SK-N-SH treated with all-trans-retinoic acid at 6 μM for 48 hours (cell line): ENCODE results near the gene WDFY2.

Experiments
- CREB5 ChIP-seq: fragments of 250-450 bp; sonication (Bioruptor Pico); IDR thresholded peaks from 2 replicates; pipeline ENCODE4 v1.5.1; 2020; ENCODE audit warnings: low read depth, mild to moderate bottlenecking, moderate library complexity
- CSDC2 ChIP-seq: fragments of 250-450 bp; sonication (Bioruptor Pico); IDR thresholded peaks from 2 replicates; pipeline ENCODE4 v1.5.0; 2020; ENCODE audit warnings: mild to moderate bottlenecking, moderate library complexity
- CSRNP3 ChIP-seq: fragments of 250-450 bp; sonication (Bioruptor Pico); IDR thresholded peaks from 2 replicates; pipeline ENCODE4 v1.5.1; 2021; ENCODE audit warnings: mild to moderate bottlenecking, moderate library complexity
- PATZ1 ChIP-seq: fragments of 250-450 bp; sonication (Bioruptor Pico); IDR thresholded peaks from 2 replicates; pipeline ENCODE4 v1.8.0; 2020; ENCODE audit warnings: mild to moderate bottlenecking, moderate library complexity, borderline replicate concordance
- POU6F1 ChIP-seq: fragments of 250-450 bp; sonication (Bioruptor Pico); IDR thresholded peaks from 2 replicates; pipeline ENCODE4 v1.8.0; 2021; ENCODE audit warnings: low read depth, mild to moderate bottlenecking, moderate library complexity, borderline replicate concordance
- SNAI2 ChIP-seq: fragments of 250-450 bp; sonication (Bioruptor Pico); IDR thresholded peaks from 2 replicates; pipeline ENCODE4 v1.5.0; 2020; ENCODE audit warnings: mild to moderate bottlenecking, moderate library complexity
- ZC3H10 ChIP-seq: fragments of 250-450 bp; sonication (Bioruptor Pico); IDR thresholded peaks from 2 replicates; pipeline ENCODE4 v1.5.1; 2021; ENCODE audit warnings: mild to moderate bottlenecking, moderate library complexity
- ZFP3 ChIP-seq: fragments of 250-450 bp; sonication (Bioruptor Pico); IDR thresholded peaks from 2 replicates; pipeline ENCODE4 v1.5.0; 2020; ENCODE audit warnings: mild to moderate bottlenecking, moderate library complexity
- ZNF565 ChIP-seq: fragments of 450-650 bp; formaldehyde crosslinking; conservative IDR thresholded peaks from 2 replicates; pipeline ENCODE4 v1.5.0; 2020; ENCODE audit warnings: low read depth, mild to moderate bottlenecking, moderate library complexity

- no peak for TF ChIP-seq PATZ1 (CRISPR knock-in tag)
- no peak for TF ChIP-seq CSRNP3 (CRISPR knock-in tag)
- no peak for TF ChIP-seq CSDC2 (CRISPR knock-in tag)
- TF ChIP-seq ZNF565 (CRISPR knock-in tag): no peak
- TF ChIP-seq CREB5 (CRISPR knock-in tag): no peak
- TF ChIP-seq ZC3H10 (CRISPR knock-in tag): no peak
- no peak for TF ChIP-seq SNAI2
- TF ChIP-seq ZFP3 (CRISPR knock-in tag): no peak
- no peak for TF ChIP-seq POU6F1 (CRISPR knock-in tag)
Observed at GRCh38 chr13:51552027-51552426, 32.2 kb upstream of the WDFY2 start.
